BJ (cell line): ENCODE data around the gene TYW5. TPM values are rescaled to one million over a fixed set of nuclear protein-coding genes. Genes with fewer than 3 reads are reported as not detected.
A peak's percentile ranks its signal among the peaks of the same experiment; 100 is the strongest.
"Not testable (repeated sequence)": the region's sequence is repeated elsewhere in the genome, so short reads cannot be mapped to it uniquely, and the experiment has no call there.

Source experiments
- CTCF ChIA-PET: fragments of 350-600 bp; formaldehyde crosslinking; extraction: SDS; loops from one replicate; lab custom pipeline; 2021; ENCODE audit warnings: antibody characterized with exemption, inconsistent platforms; lab: Yijun Ruan, JAX
- POLR2A ChIA-PET: fragments of 300-600 bp; sonication (Branson Sonifier 250); formaldehyde crosslinking; extraction: SDS; loops from one replicate; lab custom pipeline; 2021; ENCODE audit warnings: antibody characterized with exemption; lab: Charles Lee
- DNase-seq: peaks from one replicate; pipeline ENCODE4 v3.0.0-alpha.2; 2011; ENCODE audit warnings: low read depth
- H3K27me3 ChIP-seq: 2 replicates; pipeline ENCODE4 v1.6.0; 2011; ENCODE audit warnings: low read length; ENCODE audit not compliant: control insufficient read depth, insufficient read depth
- H3K36me3 ChIP-seq: 2 replicates; pipeline ENCODE4 v1.5.1; 2011; ENCODE audit warnings: low read length; ENCODE audit not compliant: control insufficient read depth, insufficient read depth
- H3K4me3 ChIP-seq: 2 replicates; pipeline ENCODE4 v1.5.1; 2011; ENCODE audit warnings: low read depth, mild to moderate bottlenecking, control low read depth, low read length
- polyA plus RNA-seq: library from polyadenylated mRNA; depleted of rRNA; stranded (reverse); fragments of >200 nt; gene quantifications from 2 replicates; pipeline ENCODE4 v1.2.3, GENCODE V29; 2011
- TF ChIP-seq, protein P1 (sequence below): IDR thresholded peaks from 2 replicates; pipeline ENCODE4 v1.5.1; 2011; ENCODE audit warnings: low read depth, mild to moderate bottlenecking, control low read depth, inconsistent platforms, low read length, moderate library complexity; ENCODE audit not compliant: insufficient read depth

The TYW5 gene
- polyA plus RNA-seq, 1 experiment: 2.9 TPM

DNA sequence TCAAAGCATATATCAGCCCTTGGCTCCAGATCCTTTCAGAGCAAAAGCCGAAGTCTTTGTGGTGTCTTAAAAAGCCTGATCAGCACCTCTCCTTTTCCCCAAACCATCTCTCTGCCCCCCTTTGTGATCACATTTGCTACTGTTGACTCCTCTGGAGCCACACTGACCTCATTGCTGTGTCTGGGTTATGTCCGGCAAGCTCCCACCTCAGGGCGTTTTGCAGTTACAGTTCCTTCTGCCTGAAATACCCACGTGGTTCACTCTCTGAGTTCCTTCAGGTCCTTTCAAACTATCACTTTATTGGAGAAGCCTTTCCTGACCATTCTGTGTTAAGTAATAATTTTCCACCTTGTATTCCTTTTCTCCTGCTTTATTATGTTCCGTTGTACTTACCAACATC is 32.4 kb downstream of the TYW5 start:
- ChIA-PET CTCF (interaction anchor here (1.2 to 1.5 kb wide), 2 partner anchors 16 to 17 kb away, joined by 3 to 7 read pairs; no protein-coding TSS in a partner anchor), POLR2A (no interaction called here)
- TF ChIP-seq, protein P1, sequence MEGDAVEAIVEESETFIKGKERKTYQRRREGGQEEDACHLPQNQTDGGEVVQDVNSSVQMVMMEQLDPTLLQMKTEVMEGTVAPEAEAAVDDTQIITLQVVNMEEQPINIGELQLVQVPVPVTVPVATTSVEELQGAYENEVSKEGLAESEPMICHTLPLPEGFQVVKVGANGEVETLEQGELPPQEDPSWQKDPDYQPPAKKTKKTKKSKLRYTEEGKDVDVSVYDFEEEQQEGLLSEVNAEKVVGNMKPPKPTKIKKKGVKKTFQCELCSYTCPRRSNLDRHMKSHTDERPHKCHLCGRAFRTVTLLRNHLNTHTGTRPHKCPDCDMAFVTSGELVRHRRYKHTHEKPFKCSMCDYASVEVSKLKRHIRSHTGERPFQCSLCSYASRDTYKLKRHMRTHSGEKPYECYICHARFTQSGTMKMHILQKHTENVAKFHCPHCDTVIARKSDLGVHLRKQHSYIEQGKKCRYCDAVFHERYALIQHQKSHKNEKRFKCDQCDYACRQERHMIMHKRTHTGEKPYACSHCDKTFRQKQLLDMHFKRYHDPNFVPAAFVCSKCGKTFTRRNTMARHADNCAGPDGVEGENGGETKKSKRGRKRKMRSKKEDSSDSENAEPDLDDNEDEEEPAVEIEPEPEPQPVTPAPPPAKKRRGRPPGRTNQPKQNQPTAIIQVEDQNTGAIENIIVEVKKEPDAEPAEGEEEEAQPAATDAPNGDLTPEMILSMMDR: no peak

DNA sequence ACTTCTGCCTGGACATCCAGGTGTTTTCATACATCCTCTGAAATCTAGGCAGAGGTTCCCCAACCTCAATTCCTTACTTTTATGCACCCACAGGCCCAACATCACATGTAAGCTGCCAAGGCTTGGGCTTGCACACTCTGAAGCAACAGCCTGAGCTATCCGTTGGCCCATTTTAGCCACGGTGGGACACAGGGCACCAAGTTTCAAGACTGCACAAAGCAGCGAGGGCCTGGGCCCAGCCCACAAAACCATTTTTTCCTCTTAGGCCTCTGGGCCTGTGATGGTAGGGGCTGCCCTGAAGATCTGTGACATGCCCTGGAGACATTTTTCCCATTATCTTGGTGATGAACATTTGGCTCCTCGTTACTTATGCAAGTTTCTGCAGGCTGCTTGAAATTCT is 38.3 kb downstream of the TYW5 start:
- Histone ChIP-seq H3K36me3 (peaks cover 1% of the 10 kb centered on the region; the same call in 1 of the 2 replicates), H3K27me3 (no peaks in the 10 kb centered on the region), H3K4me3 (no peak overlapping the region)
- DNase-seq: no peak
- TF ChIP-seq, protein P1: no peak
- POLR2A ChIA-PET: no interaction called here
- CTCF ChIA-PET: no interaction called here

More for the DNA sequence above, 32.4 kb downstream of the TYW5 start:
- H3K36me3 ChIP-seq: 0 out of 2 replicates have a peak, but pooled peaks cover 1% of the 10 kb centered on the region
- no peaks in the 10 kb centered on the region for H3K27me3 ChIP-seq
- H3K4me3 ChIP-seq: no peak overlapping the region
- DNase-seq: no peak

DNA sequence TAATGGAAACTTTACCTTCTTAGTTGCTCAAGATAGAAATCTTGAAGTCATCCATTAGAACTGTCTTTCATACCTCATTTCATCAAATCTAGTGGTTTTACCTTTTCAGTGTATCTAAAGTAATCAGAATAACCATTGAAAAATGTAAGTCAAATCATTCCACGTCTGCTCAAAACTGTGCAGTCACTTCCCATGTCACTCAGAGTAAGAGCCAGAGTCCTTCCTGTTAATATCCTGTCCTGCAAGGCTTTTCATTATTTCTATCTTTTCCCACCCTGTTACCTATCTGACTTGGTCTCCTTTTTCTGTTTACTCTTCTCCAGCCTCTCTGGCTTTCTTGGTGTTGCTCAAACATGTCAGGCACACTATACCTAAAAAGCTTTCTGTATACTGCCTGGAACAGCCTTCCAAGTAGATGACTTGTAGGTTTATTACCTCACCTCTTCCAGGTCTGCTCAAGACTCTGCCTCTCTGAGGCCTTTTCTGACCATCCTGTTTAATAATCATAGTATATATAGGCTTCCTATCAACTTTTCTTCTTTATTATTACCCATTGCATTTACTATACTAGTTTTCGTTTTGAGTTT is 40.8 kb downstream of the TYW5 start:
- Histone ChIP-seq H3K27me3 (no peaks in the 10 kb centered on the region), H3K4me3 (no peak overlapping the region), H3K36me3 (peaks cover 1% of the 10 kb centered on the region; the same call in 1 of the 2 replicates)
- DNase-seq: no peak
- ChIA-PET POLR2A (no interaction called here), CTCF (interaction anchor here (0.6 kb wide), 1 partner anchor 1674 kb away, joined by 3 read pairs; no protein-coding TSS in a partner anchor)
- TF ChIP-seq, protein P1: no peak

DNA sequence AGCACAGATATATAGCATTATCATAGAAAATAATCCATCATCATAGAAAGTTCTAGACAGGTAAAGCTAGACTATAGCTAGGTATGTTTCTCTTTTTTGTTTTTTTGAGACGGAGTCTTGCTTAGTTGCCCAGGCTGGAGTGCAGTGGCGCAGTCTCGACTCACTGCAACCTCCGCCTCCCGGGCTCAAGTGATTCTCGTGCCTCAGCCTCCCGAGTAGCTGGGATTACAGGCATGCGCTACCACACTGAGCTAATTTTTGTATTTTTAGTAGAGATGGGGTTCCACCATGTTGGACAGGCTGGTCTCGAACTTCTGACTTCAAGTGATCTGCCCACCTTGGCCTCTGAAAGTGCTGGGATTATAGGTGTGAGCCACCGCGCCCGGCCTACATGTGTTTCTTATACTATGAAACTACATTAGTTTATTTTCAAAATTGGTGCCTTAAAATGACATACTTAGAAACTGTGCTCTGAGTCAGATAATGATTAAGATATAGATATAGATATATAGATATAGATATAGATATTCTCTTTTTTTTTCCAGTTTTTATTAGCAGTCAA is 42.7 kb downstream of the TYW5 start:
- DNase-seq, CTCF ChIA-PET, H3K27me3 ChIP-seq, POLR2A ChIA-PET, H3K36me3 ChIP-seq: not testable (repeated sequence)
- H3K4me3 ChIP-seq: peak overlapping the region; percentile 79

DNA sequence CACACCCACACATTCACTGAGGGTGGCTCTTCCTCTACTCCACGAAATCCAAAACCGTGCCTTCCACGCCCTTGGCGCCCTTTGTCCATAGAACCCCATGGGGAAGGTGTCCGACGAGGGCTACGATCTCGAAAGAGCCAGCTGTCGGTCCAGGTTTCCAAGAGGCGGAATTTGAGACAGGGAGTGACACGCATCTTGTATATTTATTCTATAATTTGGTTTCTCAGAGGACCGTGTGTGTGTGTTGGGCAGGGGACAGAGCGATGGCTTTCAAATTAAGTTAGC is 43.5 kb downstream of the TYW5 start:
- H3K27me3 ChIP-seq: no peaks in the 10 kb centered on the region
- ChIA-PET CTCF (no interaction called here), POLR2A (no interaction called here)
- TF ChIP-seq, protein P1: no peak
- H3K4me3 ChIP-seq: peak overlapping the region; percentile 79
- DNase-seq: no peak
- no peaks in the 10 kb centered on the region for H3K36me3 ChIP-seq
